HL-60 (cell line): ENCODE data around the gene IKZF3.

ENCODE experiments used
- DNase-seq, 2 experiments: peaks; one replicate each; pipeline ENCODE4 v3.0.0-alpha.2; 2010 to 2020; ENCODE audit warnings: low read depth in 1 of 2, low spot score in 1 of 2
- H3K27ac ChIP-seq: fragments of 250-450 bp; sonication (Bioruptor Pico); replicated peaks from 2 replicates; pipeline ENCODE4 v1.5.1; 2020; ENCODE audit warnings: mild to moderate bottlenecking, moderate library complexity
- H3K27me3 ChIP-seq: fragments of 250-450 bp; sonication (Bioruptor Pico); 2 replicates; pipeline ENCODE4 v1.5.1; 2021; ENCODE audit warnings: mild to moderate bottlenecking, moderate library complexity; ENCODE audit not compliant: insufficient read depth, poor library complexity, severe bottlenecking
- H3K4me3 ChIP-seq: replicated peaks from 2 replicates; pipeline ENCODE4 v1.5.1; 2011; ENCODE audit warnings: mild to moderate bottlenecking, control low read depth, low read length; ENCODE audit not compliant: insufficient read depth
- GABPA ChIP-seq: IDR thresholded peaks from 2 replicates; pipeline ENCODE4 v1.6.1; 2012; ENCODE audit warnings: low read depth
- POLR2AphosphoS5 ChIP-seq: IDR thresholded peaks from 2 replicates; pipeline ENCODE4 v1.6.1; 2012; ENCODE audit warnings: low read depth
- SPI1 ChIP-seq: IDR thresholded peaks from 2 replicates; pipeline ENCODE4 v1.6.1; 2012; ENCODE audit warnings: low read depth, mild to moderate bottlenecking, borderline replicate concordance
- TF ChIP-seq, protein P1 (sequence below): IDR thresholded peaks from 2 replicates; pipeline ENCODE4 v1.6.1; 2012; ENCODE audit warnings: low read depth; ENCODE audit not compliant: insufficient replicate concordance
- TF ChIP-seq, protein P2 (sequence below): IDR thresholded peaks from one replicate; pipeline ENCODE4 v1.5.1; 2011; ENCODE audit warnings: low read length, control low read depth, inconsistent platforms; ENCODE audit not compliant: insufficient read depth

Gene IKZF3

DNA sequence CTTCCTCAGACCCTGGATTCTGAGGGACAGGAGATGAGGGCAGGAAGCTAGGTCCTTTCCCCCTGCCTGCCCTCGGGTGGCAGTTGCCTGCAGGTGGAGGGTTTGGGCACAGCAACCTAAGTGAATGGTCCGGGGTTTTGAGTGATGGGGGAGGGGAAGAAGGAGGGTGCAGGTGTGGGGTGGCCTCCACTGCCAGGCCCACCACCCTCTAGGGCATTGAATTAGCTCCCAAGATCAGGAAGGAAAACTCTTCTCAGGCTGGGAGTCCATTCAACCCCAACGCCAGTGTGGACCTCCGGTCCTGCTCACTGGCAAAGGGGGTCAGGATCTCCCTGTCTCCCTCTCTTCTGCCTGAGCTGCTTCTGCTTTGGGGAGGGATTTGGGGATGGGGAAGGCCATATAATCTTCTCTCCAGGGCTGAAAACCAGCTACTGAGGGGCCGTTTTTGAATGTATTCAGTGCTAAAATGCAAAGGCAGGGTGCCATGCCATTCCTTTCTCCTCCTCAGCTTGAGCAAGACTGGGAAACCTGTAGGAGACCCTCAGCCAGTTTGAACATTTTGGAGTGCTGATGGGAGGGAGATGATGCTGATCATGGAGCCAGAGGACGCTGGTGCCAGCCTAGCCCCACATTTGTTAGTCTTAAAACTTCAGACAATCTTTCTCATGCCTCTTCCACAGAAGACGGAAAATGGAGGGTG, 107.6 kb downstream of the IKZF3 start:
- no peak for DNase-seq
- no peak overlapping the region for H3K27ac ChIP-seq
- TF ChIP-seq POLR2AphosphoS5: no peak
- no peak for TF ChIP-seq GABPA
- no peak for TF ChIP-seq SPI1
- TF ChIP-seq, protein P1, sequence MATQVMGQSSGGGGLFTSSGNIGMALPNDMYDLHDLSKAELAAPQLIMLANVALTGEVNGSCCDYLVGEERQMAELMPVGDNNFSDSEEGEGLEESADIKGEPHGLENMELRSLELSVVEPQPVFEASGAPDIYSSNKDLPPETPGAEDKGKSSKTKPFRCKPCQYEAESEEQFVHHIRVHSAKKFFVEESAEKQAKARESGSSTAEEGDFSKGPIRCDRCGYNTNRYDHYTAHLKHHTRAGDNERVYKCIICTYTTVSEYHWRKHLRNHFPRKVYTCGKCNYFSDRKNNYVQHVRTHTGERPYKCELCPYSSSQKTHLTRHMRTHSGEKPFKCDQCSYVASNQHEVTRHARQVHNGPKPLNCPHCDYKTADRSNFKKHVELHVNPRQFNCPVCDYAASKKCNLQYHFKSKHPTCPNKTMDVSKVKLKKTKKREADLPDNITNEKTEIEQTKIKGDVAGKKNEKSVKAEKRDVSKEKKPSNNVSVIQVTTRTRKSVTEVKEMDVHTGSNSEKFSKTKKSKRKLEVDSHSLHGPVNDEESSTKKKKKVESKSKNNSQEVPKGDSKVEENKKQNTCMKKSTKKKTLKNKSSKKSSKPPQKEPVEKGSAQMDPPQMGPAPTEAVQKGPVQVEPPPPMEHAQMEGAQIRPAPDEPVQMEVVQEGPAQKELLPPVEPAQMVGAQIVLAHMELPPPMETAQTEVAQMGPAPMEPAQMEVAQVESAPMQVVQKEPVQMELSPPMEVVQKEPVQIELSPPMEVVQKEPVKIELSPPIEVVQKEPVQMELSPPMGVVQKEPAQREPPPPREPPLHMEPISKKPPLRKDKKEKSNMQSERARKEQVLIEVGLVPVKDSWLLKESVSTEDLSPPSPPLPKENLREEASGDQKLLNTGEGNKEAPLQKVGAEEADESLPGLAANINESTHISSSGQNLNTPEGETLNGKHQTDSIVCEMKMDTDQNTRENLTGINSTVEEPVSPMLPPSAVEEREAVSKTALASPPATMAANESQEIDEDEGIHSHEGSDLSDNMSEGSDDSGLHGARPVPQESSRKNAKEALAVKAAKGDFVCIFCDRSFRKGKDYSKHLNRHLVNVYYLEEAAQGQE: no peak
- TF ChIP-seq, protein P2, sequence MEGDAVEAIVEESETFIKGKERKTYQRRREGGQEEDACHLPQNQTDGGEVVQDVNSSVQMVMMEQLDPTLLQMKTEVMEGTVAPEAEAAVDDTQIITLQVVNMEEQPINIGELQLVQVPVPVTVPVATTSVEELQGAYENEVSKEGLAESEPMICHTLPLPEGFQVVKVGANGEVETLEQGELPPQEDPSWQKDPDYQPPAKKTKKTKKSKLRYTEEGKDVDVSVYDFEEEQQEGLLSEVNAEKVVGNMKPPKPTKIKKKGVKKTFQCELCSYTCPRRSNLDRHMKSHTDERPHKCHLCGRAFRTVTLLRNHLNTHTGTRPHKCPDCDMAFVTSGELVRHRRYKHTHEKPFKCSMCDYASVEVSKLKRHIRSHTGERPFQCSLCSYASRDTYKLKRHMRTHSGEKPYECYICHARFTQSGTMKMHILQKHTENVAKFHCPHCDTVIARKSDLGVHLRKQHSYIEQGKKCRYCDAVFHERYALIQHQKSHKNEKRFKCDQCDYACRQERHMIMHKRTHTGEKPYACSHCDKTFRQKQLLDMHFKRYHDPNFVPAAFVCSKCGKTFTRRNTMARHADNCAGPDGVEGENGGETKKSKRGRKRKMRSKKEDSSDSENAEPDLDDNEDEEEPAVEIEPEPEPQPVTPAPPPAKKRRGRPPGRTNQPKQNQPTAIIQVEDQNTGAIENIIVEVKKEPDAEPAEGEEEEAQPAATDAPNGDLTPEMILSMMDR: no peak
- no peaks in the 10 kb centered on the region for H3K27me3 ChIP-seq
- H3K4me3 ChIP-seq: no peak overlapping the region

DNA sequence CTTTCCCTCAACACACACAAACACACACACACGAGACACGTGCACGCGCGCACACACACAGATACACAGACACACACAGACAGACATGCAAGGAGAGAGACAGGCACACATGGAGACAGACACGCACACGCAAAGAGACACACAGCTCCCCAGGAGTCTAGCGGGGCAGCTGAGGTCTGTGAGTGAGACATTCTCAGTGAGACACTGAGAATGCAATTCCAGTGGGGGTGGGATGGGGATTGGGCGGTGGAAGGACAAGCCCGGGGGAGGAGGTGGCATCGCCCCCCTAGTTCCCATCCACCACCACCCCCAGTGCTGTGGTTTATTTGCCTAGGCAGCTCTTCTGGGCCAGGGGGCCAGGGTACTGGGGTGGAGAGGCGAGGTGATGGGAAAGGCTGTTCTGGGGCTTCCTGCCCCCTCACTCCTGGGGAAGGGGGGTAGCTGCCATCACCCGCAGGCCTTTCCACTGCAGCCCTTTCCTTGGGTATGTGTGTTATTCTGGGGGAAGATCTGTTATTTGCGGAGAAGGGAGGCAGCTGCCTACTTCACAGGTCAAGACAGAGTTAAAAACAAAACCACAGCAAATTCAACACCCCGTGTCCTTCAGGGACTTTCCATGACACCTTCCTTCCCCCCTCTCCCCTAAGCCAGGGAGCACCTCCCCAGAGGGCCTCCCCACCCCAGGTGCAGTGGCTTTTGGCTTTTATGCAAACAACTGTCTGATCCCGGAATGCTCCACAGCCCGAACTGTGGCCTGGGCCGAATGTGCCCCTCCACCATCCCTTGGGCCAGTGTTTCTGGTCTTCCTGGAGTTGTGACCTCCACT, 108.3 kb downstream of the IKZF3 start:
- no peak overlapping the region for H3K4me3 ChIP-seq
- no peak for TF ChIP-seq SPI1
- TF ChIP-seq GABPA: no peak
- TF ChIP-seq POLR2AphosphoS5: no peak
- TF ChIP-seq, protein P1: no peak
- TF ChIP-seq, protein P2: no peak
- no peak for DNase-seq
- H3K27me3 ChIP-seq: no peaks in the 10 kb centered on the region
- H3K27ac ChIP-seq: no peak overlapping the region

DNA sequence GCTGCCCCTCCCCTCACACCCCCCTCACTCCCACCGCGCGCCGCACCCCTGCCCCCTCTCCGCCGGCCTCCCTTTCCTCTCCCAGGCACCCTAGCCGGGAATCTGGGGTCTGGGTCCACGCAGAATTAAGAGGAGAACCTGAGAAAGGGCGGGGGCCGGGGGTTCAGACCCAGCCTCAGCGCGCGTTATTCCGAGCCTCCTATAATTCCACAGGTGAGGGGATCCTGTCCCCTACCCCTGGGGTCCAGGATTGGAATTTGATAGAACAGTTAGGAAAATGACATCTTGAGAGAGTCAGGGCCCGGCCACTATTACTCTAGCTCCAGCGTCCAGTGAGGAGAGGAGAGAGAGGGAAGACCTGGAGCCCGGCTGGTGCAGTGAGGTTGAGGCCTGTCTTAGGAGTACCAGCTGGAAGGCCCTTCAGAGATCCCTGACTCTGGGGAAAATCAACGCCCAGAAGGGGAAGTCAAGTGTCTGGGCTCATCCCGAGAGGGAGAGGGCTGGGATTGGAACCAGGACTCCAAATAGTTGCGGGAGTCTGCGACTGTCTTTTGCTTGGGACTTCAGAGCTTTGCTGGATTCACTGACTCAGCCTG, 109.1 kb downstream of the IKZF3 start:
- Histone ChIP-seq H3K27ac (peak overlapping the region; percentile 84), H3K27me3 (no peaks in the 10 kb centered on the region), H3K4me3 (peak overlapping the region; percentile 50)
- no peak for DNase-seq
- TF ChIP-seq SPI1 (no peak), POLR2AphosphoS5 (no peak), GABPA (no peak)
- TF ChIP-seq, protein P2: no peak
- TF ChIP-seq, protein P1: no peak
